A673 (cell line): ENCODE data around the gene PLCD1. TPM values are rescaled to one million over a fixed set of nuclear protein-coding genes. Genes with fewer than 3 reads are reported as not detected.

Source experiments
- BruUV-seq: library from RNA; stranded (reverse); fragments of 400-500 nt; replicated peaks from 2 replicates; lab custom pipeline; 2021; lab: Mats Ljungman, UMichigan
- CTCF ChIA-PET: fragments of 300-600 bp; sonication (Branson Sonifier 250); formaldehyde crosslinking; loops from one replicate; lab custom pipeline; 2022; ENCODE audit warnings: antibody characterized with exemption; lab: Charles Lee
- POLR2A ChIA-PET: fragments of 300-600 bp; sonication (Branson Sonifier 250); formaldehyde crosslinking; loops from one replicate; lab custom pipeline; 2022; ENCODE audit warnings: antibody characterized with exemption; ENCODE audit not compliant: low non-redundant PET; lab: Charles Lee
- DNase-seq: peaks from one replicate; pipeline ENCODE4 v3.0.0-alpha.2; 2015; ENCODE audit warnings: low spot score
- H3K27ac ChIP-seq: fragments of 200-600 bp; sonication (generic); 2 replicates; pipeline ENCODE4 v1.5.1; 2016; ENCODE audit warnings: mixed run types, low read depth, mild to moderate bottlenecking, mixed read lengths, antibody characterized with exemption, low read length; ENCODE audit not compliant: poor library complexity, severe bottlenecking
- H3K27me3 ChIP-seq: fragments of 200-600 bp; sonication (generic); replicated peaks from 2 replicates; pipeline ENCODE4 v1.6.1; 2017; ENCODE audit warnings: mixed run types, low read depth, mild to moderate bottlenecking, mixed read lengths, antibody characterized with exemption, low read length; ENCODE audit not compliant: insufficient read depth, poor library complexity
- H3K36me3 ChIP-seq: fragments of 200-600 bp; sonication (generic); 2 replicates; pipeline ENCODE4 v1.6.1; 2016; ENCODE audit warnings: mixed run types, mild to moderate bottlenecking, mixed read lengths, antibody characterized with exemption, low read length; ENCODE audit not compliant: insufficient read depth, poor library complexity, severe bottlenecking
- H3K4me1 ChIP-seq: fragments of 200-600 bp; sonication (generic); 2 replicates; pipeline ENCODE4 v1.6.1; 2017; ENCODE audit warnings: mixed run types, mild to moderate bottlenecking, mixed read lengths, antibody characterized with exemption, low read length; ENCODE audit not compliant: insufficient read depth, poor library complexity, severe bottlenecking
- H3K4me3 ChIP-seq: fragments of 200-600 bp; sonication (generic); 2 replicates; pipeline ENCODE4 v1.5.1; 2016; ENCODE audit warnings: low read depth, mixed run types, mild to moderate bottlenecking, mixed read lengths, low read length; ENCODE audit not compliant: poor library complexity, severe bottlenecking
- H3K9me3 ChIP-seq: fragments of 200-600 bp; sonication (generic); 2 replicates; pipeline ENCODE4 v1.6.1; 2016; ENCODE audit warnings: mixed run types, low read depth, mild to moderate bottlenecking, mixed read lengths, antibody characterized with exemption, low read length; ENCODE audit not compliant: poor library complexity, severe bottlenecking
- CTCF ChIP-seq: fragments of 300-800, 200-600 bp; sonication (generic); conservative IDR thresholded peaks from 2 replicates; pipeline ENCODE4 v1.5.1; 2017; ENCODE audit warnings: low read depth, mild to moderate bottlenecking, antibody characterized with exemption, low read length, moderate library complexity, mixed read lengths
- EZH2 ChIP-seq: fragments of 200-600 bp; sonication (generic); IDR thresholded peaks from 2 replicates; pipeline ENCODE4 v1.6.1; 2017; ENCODE audit warnings: borderline replicate concordance, low read depth, mild to moderate bottlenecking, mixed read lengths, antibody characterized with exemption, low read length; ENCODE audit not compliant: poor library complexity, severe bottlenecking
- intact Hi-C: fragments of 100-400 bp; cut with micrococcal nuclease; formaldehyde crosslinking; loops from one replicate; pipeline ENCODE4 v1.10.0; 2022; ENCODE audit not compliant: unreplicated experiment
- total RNA-seq: library from RNA; stranded (reverse); gene quantifications from 2 replicates; pipeline ENCODE4 v1.2.3, GENCODE V29; 2021

The PLCD1 gene
- total RNA-seq, 1 experiment from 2014 or later, result 1.1 TPM

GRCh38 chr3:37985637-37986320, 43.7 kb downstream of the PLCD1 start:
- Histone ChIP-seq H3K4me1 (no peaks in the 10 kb centered on the region), H3K27me3 (no peaks in the 10 kb centered on the region), H3K36me3 (no peaks in the 10 kb centered on the region), H3K27ac (no peak overlapping the region), H3K9me3 (no peaks in the 10 kb centered on the region), H3K4me3 (no peak overlapping the region)
- CTCF ChIA-PET, result no interaction called here
- no TSS peak for BruUV-seq
- POLR2A ChIA-PET, result no interaction called here
- TF ChIP-seq CTCF, result no peak
- no peak for TF ChIP-seq EZH2
- intact Hi-C loops, result no loop called here
- DNase-seq, result no peak

DNA sequence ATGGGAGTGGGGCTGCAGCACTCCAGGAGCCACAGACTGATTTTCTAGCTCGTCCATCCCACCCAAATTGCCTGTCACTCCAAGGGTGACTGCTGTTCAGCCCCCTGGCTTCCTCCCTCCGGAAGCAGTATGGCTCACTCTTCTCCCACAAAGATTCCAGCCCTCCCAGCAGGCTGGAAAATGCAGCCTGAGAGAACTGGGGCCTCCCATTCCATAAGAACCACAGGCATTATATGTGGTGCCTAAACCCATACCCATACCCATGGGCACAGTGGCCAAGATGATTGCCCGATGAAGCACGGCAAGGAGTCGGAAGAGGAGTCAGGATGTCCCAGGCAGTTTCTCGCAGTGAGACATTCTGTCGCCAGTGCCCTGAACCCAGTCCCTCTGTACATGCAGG, 44.8 kb downstream of the PLCD1 start:
- no peaks in the 10 kb centered on the region for H3K9me3 ChIP-seq
- ChIA-PET POLR2A (no interaction called here), CTCF (no interaction called here)
- intact Hi-C loops, result no loop called here
- no peak for DNase-seq
- H3K4me1 ChIP-seq, result no peaks in the 10 kb centered on the region
- no peak overlapping the region for H3K4me3 ChIP-seq
- no peaks in the 10 kb centered on the region for H3K36me3 ChIP-seq
- no peak for TF ChIP-seq EZH2
- no peak for TF ChIP-seq CTCF
- no peak overlapping the region for H3K27ac ChIP-seq
- H3K27me3 ChIP-seq, result no peaks in the 10 kb centered on the region
- BruUV-seq, result no TSS peak

DNA sequence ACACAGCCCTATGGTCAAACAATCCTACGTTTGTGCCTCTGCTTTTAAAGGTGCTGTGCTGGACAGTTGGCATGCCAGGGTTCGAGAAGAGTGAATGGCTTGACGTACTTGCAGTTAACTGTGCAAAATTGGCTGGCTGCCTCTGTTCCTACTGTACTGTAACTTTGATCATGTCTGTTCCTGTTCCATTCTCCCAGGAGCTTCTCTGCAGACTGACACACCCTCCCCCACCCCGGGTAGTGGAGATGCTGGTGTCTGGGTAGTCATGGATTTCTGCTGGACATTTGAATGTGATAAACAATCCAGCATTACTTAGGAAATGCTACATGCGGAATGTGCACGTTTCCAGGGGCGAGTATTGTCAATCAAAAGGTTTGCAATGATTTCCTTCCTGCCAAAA, 45.4 kb downstream of the PLCD1 start:
- ChIA-PET POLR2A (no interaction called here), CTCF (no interaction called here)
- intact Hi-C loops, result no loop called here
- BruUV-seq, result no TSS peak
- Histone ChIP-seq H3K9me3 (no peaks in the 10 kb centered on the region), H3K27ac (no peak overlapping the region), H3K36me3 (no peaks in the 10 kb centered on the region), H3K4me1 (no peaks in the 10 kb centered on the region), H3K27me3 (no peaks in the 10 kb centered on the region), H3K4me3 (no peak overlapping the region)
- no peak for TF ChIP-seq CTCF
- TF ChIP-seq EZH2, result no peak
- no peak for DNase-seq
